NCI-H1694 (cell line): Measurements from ENCODE around the gene VSX1.
A peak's percentile ranks its signal among the peaks of the same experiment; 100 is the strongest.

Experiments used
- DNase-seq: peaks from one replicate; lab custom pipeline; 2025; lab: John Stamatoyannopoulos, UW

VSX1 gene

GRCh38 chr20:25053255-25054031 is 28.5 kb downstream of the VSX1 start:
- peak; percentile 16 for DNase-seq

- no peak for DNase-seq
These were observed 29.4 kb downstream of the VSX1 start for GRCh38 chr20:25052255-25053194.

- DNase-seq: no peak
These were observed 30.4 kb downstream of the VSX1 start for GRCh38 chr20:25051386-25052155.

- no peak for DNase-seq
These were observed 31.2 kb downstream of the VSX1 start for GRCh38 chr20:25050501-25051350.

- DNase-seq: no peak
These were observed 31.9 kb downstream of the VSX1 start for GRCh38 chr20:25050082-25050481.

GRCh38 chr20:25049261-25050060 is 32.5 kb downstream of the VSX1 start:
- no peak for DNase-seq

GRCh38 chr20:25048519-25048952 is 33.4 kb downstream of the VSX1 start:
- DNase-seq: no peak

GRCh38 chr20:25047766-25048165 is 34.2 kb downstream of the VSX1 start:
- no peak for DNase-seq

GRCh38 chr20:25046736-25047666 is 34.9 kb downstream of the VSX1 start:
- no peak for DNase-seq

- no peak for DNase-seq
These were observed 35.7 kb downstream of the VSX1 start for GRCh38 chr20:25046181-25046641.

- DNase-seq: no peak
These were observed 36.6 kb downstream of the VSX1 start for GRCh38 chr20:25045343-25045712.

- DNase-seq: no peak
These were observed 37.1 kb downstream of the VSX1 start for GRCh38 chr20:25044660-25045342.

- no peak for DNase-seq
These were observed 37.7 kb downstream of the VSX1 start for GRCh38 chr20:25044261-25044560.

- no peak for DNase-seq
These were observed 38.3 kb downstream of the VSX1 start for GRCh38 chr20:25043499-25044260.

GRCh38 chr20:25042531-25043498 is 39.1 kb downstream of the VSX1 start:
- DNase-seq: no peak

GRCh38 chr20:25041813-25042530 is 40.0 kb downstream of the VSX1 start:
- DNase-seq: no peak
